Measurements from ENCODE around the gene PITPNM1.

GRCh38 chr11:67532889-67533288, 27.7 kb upstream of the PITPNM1 start:
- no peak for TF ChIP-seq POLR2A (IDR thresholded peaks at IDR 0.05)
- no peak for TF ChIP-seq CTCF (IDR thresholded peaks at IDR 0.05)
